ENCODE measurements around the gene NES.

Gene NES

GRCh38 chr1:156644640-156645039, 32.6 kb downstream of the NES start:
- TF ChIP-seq ZNF8 (CRISPR knock-in tag; IDR thresholded peaks at IDR 0.05) (no peak), RARB (CRISPR knock-in tag; IDR thresholded peaks at IDR 0.05) (no peak)
- no peak for ATAC-seq

GRCh38 chr1:156644146-156644545, 33.1 kb downstream of the NES start:
- no peak for TF ChIP-seq ZNF565 (CRISPR knock-in tag; conservative IDR thresholded peaks at IDR 0.05; ENCODE audit: low read depth)
- TF ChIP-seq ZNF70 (CRISPR knock-in tag; IDR thresholded peaks at IDR 0.05): no peak
- no peak for TF ChIP-seq ISL1 (CRISPR knock-in tag; IDR thresholded peaks at IDR 0.05)
- no peak for TF ChIP-seq ZC3H10 (CRISPR knock-in tag; IDR thresholded peaks at IDR 0.05)
- no peak for TF ChIP-seq CSDC2 (CRISPR knock-in tag; IDR thresholded peaks at IDR 0.05)
- TF ChIP-seq ESRRG (CRISPR knock-in tag; IDR thresholded peaks at IDR 0.05): no peak
- TF ChIP-seq ZNF8 (CRISPR knock-in tag; IDR thresholded peaks at IDR 0.05): no peak
- TF ChIP-seq TOX (CRISPR knock-in tag; IDR thresholded peaks at IDR 0.05; ENCODE audit: borderline replicate concordance): no peak
- TF ChIP-seq CREB5 (CRISPR knock-in tag; IDR thresholded peaks at IDR 0.05; ENCODE audit: low read depth): no peak
- TF ChIP-seq PPARA (CRISPR knock-in tag; IDR thresholded peaks at IDR 0.05; ENCODE audit: borderline replicate concordance): no peak
- ATAC-seq: no peak

- TF ChIP-seq CREB5 (CRISPR knock-in tag; IDR thresholded peaks at IDR 0.05; ENCODE audit: low read depth) (no peak), SNAI2 (CRISPR knock-in tag; IDR thresholded peaks at IDR 0.05) (no peak)
- ATAC-seq: no peak
Measured at GRCh38 chr1:156643778-156644092, 33.5 kb downstream of the NES start.

- ATAC-seq: no peak
- TF ChIP-seq ZFP3 (CRISPR knock-in tag; IDR thresholded peaks at IDR 0.05): no peak
- no peak for TF ChIP-seq OSR1 (CRISPR knock-in tag; IDR thresholded peaks at IDR 0.05)
- no peak for TF ChIP-seq PPARA (CRISPR knock-in tag; IDR thresholded peaks at IDR 0.05; ENCODE audit: borderline replicate concordance)
- TF ChIP-seq TSHZ2 (CRISPR knock-in tag; IDR thresholded peaks at IDR 0.05): no peak
- TF ChIP-seq SNAI2 (CRISPR knock-in tag; IDR thresholded peaks at IDR 0.05): no peak
- no peak for TF ChIP-seq ZNF70 (CRISPR knock-in tag; IDR thresholded peaks at IDR 0.05)
- TF ChIP-seq ZNF8 (CRISPR knock-in tag; IDR thresholded peaks at IDR 0.05): no peak
- TF ChIP-seq TOX (CRISPR knock-in tag; IDR thresholded peaks at IDR 0.05; ENCODE audit: borderline replicate concordance): no peak
- TF ChIP-seq CREB5 (CRISPR knock-in tag; IDR thresholded peaks at IDR 0.05; ENCODE audit: low read depth): no peak
Measured at GRCh38 chr1:156643049-156643777, 34.0 kb downstream of the NES start.

GRCh38 chr1:156642265-156643048, 34.8 kb downstream of the NES start:
- ATAC-seq: peak; percentile 31
- peak; percentile 58; the same call in 1 of the 2 replicates for TF ChIP-seq ZFP3 (CRISPR knock-in tag; IDR thresholded peaks at IDR 0.05)
- no peak for TF ChIP-seq OSR1 (CRISPR knock-in tag; IDR thresholded peaks at IDR 0.05)

GRCh38 chr1:156641761-156642264, 35.4 kb downstream of the NES start, which contains the start of gene BCAN:
TSS of gene BCAN (plus strand) at chr1:156642117. CDS start at chr1:156646055, 3,938 bp downstream.
- TF ChIP-seq ZNF70 (CRISPR knock-in tag; IDR thresholded peaks at IDR 0.05) (no peak), CSRNP3 (CRISPR knock-in tag; IDR thresholded peaks at IDR 0.05) (no peak), ZNF565 (CRISPR knock-in tag; conservative IDR thresholded peaks at IDR 0.05; ENCODE audit: low read depth) (no peak)
- ATAC-seq: peak; percentile 64
